Activated T-cell treated with anti-CD3 and anti-CD28 coated beads, Interleukin-2, amount 50 U/mL, for 48 hours (primary cell): ENCODE data around the gene AQP11.
"Not testable (repeated sequence)": the region's sequence is repeated elsewhere in the genome, so short reads cannot be mapped to it uniquely, and the experiment has no call there.

ENCODE experiments used
- DNase-seq, 2 experiments: peaks; one replicate each; pipeline ENCODE4 v3.0.0-alpha.2; 2020

Gene AQP11, protein sequence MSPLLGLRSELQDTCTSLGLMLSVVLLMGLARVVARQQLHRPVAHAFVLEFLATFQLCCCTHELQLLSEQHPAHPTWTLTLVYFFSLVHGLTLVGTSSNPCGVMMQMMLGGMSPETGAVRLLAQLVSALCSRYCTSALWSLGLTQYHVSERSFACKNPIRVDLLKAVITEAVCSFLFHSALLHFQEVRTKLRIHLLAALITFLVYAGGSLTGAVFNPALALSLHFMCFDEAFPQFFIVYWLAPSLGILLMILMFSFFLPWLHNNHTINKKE

DNA sequence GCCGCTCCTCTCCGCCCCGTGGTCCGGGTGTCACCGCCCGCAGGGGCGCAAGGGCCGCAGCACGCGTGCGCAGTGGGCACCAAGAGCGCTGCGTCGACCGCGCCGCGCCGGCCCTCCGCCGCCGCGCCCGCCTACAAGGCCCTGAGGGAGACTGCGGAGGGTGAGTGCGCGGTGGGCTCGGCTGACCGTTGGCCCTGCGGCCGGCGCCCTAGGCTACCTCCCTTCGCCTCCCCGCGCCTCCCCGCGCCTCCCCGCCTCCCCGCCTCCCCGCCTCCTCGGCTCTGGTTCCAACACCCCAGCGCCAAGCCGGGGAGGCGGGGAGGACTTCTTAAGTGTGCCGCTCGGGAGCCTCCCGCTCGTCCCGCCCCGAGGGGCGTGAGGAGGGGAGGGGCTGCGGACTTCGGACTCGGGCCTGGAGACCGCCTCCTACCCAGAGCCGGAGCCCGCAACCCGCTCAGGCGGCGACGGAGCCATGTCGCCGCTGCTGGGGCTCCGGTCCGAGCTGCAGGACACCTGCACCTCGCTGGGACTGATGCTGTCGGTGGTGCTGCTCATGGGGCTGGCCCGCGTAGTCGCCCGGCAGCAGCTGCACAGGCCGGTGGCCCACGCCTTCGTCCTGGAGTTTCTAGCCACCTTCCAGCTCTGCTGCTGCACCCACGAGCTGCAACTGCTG lies at the start of gene AQP11:
Gene AQP11, plus strand, starts transcription at position 433 of the 673 bp plus-strand sequence. Its CDS starts 40 bp downstream, at position 473.
- DNase-seq = peak; percentile 74 to 79

DNA sequence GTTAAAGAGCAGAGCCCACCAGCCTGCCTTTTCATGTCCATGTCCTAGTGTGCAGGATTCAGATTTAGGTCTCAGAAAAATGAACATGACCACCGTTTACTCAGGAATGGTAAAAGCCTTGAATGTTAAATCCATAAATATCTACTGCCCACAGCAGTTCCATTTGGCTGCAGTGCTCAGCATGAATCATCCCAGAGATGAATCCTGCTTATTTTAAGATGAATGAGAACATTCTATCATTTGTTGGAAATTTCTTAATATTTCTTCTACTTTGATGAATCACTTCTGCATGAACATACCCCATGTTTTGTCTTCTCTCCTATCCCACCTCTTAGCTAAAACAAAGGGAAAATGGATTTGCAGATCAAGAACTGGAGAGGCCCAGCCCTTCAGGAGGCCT lies 47.5 kb upstream of the AQP11 start:
- no peak for DNase-seq

DNA sequence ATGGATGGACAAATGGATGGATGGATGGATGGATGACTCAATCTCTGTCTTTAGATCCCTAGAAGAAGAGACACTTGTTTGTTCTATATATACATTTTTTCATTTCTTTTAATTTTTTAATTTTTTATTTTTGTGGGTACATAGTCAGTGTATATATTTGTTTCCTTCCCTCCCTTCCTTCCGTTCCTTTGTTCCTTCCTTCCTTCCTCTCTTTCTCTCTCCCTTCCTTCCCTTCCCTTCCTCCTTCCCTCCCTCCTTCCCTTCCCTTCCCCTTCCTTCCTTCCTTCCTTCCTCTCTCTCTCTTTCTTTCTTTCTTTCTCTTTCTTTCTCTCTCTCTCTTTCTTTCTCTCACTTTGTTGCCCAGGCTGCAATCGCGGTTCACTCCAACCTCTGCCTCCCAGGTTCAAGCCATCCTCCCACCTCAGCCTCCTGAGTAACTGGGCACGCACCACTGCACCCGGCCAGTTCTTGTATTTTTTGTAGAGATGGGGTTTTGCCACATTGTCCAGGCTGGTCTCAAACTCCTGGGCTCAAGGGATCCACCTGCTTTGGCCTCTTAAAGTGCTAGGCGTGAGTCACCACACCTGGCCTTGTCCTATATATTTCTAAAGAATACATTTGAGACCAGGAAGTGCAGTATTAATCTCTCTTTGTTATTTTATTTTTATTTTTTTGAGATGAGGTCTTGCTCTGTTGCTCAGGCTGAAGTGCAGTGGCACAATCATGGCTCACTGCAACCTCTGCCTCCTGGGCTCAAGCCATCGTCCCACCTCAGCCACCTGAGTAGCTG lies 42.5 kb upstream of the AQP11 start:
- no peak for DNase-seq

DNA sequence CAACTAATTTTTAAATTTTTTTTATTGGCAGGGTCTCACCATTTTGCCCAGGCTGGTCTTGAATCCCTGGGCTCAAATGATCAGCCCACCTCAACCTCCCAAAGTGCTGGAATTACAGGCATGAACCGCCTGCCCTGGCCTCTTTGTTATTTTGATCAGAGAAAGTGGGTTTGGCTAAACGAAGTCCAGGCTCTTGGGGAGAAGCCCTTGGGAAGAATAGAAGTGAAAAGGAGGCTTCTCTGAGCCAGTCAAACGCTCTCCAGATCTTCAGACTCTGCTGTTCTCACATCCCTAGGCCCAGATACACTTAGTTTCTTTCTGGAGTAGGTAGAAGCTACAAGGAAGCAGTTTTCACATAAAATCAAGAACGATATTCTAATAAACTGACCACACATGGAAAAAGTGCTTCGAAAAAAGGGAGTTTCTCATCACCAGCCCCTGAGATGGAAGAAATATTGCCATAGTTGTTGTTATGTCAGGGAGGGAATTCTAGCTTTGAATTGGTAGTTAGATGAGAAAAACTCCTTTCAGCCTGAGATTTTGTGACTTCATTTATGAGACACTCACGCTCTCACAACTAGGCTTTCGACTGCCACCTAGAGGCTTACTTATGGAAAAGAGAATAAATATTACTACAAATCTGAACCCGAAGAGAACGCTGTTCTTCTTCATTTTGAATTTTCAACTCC lies 41.7 kb upstream of the AQP11 start:
- DNase-seq = peak in 1 of 2 experiments; percentile 27

DNA sequence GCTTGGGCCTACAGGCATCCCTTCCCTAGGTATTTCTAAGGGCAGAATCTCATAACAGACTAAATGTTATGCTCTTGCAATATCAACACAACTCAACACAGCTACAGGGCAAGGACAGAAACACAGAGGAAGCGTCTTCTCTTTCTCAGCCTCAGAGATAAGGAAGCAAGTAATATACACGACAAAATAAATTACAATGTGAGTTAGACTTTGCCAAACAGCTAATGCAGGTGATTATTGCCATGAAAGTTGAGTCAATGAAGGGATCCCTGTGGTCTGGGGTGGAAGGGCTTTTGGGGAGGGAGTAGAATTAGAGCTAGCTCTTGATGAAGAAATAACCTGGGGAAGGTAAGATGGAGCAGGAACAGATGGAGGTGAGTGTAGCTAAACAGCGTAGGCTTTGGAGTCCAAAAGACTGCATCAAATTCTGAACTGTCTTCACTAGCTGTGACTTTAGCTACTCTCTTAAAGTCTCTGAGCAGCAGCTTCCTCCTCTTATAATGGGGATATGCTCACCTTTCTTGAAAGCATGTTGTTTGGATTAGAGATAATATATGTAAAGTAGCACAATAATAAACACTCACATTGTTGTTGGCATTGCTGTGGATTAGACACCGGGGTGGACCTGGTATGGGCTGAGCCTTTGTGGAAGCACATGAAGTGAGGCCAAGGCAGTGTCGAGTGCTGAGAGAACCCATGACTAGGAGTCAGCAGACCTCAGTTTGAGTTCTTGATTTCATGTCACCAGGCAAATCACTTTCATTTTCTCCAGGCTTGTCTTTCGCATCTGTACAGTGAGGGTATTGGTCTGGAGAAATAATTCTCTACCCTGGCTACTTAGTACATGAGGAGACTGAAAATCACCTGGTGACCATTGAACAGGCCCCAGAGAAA lies 41.0 kb upstream of the AQP11 start:
- DNase-seq = no peak

DNA sequence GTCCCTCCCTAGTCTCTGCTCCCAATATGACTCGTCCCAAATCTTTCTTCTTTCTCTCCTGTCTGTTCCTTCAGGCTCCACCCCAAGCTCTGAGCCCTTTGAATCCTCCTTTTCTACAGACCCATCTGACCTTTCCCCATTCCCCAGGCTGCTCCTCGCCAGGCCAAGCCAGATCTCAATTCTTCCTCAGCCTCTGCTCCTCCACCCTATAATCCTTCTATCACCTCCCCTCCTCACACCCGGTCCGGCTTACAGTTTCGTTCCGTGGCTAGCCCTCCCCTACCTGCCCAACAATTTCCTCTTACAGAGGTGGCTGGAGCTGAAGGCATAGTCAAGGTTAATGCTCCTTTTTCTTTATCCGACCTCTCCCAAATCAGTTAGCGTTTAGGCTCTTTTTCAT lies 38.3 kb upstream of the AQP11 start:
- DNase-seq = not testable (repeated sequence)

DNA sequence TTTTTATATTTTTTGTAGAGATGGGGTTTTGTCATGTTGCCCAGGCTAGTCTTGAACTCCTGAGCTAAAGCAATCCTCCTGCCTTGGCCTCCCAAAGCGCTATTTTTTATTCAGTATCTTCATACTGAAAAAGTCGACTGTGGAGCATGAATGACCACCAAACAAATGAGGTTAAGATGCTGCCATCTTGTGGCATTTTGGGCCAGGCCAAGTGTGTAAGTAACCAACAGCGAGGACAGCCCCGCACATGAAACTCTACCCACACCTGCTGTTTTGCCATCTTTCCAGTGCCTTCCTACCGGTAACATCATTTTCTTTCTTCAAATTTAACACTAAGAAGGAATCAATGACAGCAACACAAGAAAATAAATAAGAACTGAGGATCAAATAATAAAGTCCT lies 32.2 kb upstream of the AQP11 start:
- DNase-seq = no peak

DNA sequence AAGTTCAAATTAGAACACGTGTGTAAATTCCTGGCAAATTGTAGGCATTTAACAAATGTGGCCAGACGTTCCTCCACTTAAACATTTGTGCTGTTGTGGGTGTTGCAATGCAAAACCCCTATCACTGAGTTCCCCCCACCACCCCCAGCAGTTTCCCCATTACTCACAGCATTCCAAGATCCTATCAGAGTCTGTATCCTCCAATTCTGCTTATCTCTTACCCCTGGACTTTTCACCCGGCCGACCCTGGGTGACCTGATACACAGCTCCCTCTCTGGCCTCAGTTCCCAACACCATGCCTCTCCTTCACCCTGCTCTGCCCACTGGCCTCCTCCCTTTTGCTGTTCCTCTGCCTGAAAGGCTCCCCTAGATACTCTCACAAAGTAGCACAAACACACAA lies 31.4 kb upstream of the AQP11 start:
- DNase-seq = no peak

DNA sequence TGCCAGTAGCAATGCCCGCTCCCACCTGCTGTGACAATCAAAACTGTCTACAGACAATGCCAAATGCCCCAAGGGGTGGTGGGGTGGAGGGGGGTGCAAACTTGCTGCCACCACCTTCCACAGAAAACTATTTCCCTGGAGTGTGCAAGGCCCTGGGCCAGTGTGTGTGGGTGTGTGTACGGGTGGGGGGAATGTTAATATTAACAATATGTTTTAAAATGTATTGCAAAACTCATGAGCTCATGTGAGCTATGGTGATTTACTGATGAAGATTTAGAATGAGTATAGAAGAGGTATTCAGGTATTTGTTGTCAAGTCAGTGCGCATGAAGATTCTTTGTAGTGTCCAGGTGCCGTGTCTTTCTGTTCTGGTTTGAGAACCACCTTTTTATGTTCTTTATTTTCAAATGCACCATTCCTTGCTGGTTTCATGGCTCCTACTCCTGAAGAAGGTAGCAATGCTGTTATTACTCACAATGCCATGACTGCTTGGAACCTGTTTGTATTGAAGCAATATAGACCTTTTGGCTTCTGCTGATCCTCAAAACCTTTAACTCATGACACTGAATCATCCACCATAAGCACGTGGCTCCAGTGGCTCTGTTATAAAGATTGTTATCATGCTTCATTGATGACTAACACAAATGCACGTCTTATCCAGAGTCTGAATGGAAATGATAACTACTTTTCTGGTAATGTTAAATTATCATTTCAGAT lies 29.9 kb upstream of the AQP11 start:
- no peak for DNase-seq

DNA sequence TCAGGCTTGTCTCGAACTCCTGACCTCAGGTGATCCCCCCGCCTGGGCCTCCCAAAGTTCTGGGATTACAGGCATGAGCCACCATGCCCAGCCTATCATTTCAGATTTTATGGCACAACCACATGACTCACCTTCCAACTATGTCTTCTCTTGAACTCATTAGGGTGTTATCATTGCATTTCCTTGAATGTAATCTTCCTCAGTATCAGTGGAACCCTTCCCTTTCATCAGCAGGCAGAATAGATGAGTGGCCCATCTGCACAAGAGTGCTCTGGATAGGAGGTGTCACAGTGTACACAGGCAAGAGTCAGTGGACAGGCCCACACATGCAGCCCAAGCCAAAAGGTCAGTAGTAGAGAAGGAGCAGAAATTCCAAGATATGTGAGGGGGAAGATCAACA lies 29.1 kb upstream of the AQP11 start:
- DNase-seq = no peak

DNA sequence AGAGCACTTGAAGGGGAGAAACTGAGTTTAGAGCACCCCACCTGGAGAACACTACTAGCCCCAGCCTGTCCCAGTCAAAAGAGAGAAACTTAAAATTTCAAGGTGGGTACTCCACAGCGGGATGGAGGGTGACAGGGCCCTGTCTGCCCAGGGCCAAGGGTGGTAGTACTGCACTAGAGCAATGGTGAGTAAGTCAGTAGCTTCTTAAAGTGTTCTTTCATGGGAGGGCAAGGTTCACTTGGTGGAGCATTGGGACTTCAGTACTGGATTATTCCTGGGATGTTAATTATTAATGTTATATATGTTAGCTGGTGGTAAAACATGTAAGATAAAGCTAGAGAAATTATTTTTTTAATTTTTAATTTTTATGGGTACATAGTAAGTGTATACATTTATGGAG lies 28.5 kb upstream of the AQP11 start:
- no peak for DNase-seq

DNA sequence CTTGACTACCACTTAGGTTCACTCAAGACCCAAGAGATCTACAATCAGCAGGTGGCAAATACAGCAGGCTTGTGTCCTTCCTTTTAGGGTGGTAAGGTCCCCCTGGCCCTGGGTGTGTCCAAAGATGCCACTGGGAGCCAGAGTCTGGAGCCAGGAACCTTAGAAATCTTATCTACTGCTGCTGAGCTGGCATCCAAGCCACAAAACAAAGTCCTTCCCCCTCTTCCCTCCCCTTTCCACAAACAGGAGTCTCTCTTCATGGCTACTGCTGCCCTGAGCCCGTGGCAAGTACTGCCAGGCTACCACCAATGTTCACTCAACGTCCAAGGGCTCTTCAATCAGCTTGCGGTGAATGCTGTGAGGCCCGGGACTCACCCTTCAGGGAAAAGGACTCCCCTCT lies 21.4 kb upstream of the AQP11 start:
- no peak for DNase-seq

DNA sequence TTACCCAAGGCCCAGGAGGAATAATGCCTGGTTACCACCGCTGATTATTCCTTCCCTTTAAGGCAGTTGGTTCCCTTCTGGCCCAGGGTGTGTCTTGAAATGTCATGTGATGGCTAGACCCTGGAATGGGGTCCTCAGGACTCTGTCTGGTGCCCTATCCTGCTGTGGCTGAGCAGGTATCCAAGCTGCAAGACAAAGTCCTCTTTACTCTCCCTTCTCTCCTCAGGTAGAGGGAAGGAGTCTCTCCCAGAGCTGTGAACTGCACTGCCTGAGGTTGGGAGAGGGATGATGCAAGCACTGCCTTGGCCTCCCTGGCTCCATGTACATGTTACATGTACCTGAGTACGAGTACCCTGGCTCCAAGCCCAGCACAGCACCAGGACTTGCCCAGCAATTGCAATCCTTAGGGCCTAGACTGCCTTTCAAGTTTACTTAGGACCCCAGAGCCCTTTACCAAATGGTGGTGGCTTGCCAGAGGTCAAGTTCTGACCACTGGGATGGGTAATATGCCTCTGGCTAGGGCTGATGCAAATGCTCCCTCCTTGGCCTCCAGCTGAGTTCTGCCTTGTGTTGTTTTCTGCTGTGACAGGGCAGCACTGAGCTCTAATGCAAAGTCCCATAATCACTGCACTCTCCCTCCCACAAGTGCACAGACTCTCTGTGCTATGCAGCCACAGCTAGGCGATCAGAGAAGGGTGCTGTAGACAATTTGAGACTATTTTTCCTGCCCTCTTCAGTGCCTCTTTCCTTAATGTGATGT lies 20.7 kb upstream of the AQP11 start:
- no peak for DNase-seq

DNA sequence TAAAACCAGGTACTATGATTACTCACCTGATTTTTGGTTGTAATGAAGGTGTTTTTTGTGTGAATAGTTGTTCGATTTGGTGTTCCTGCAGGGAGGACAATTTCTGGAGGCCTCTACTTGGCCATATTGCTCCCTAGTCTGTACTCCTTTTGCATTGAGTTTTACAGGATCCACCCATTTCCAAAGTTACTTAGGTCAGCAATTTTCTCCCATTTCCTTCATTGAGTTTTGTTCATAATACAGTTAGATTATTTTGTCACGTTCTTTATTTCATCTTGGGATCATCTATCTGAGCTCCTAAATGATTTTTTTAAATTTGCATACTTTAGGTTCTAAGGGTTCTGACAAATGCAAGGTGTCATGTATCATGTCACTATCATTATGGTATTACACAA lies 20.1 kb upstream of the AQP11 start:
- no peak for DNase-seq

DNA sequence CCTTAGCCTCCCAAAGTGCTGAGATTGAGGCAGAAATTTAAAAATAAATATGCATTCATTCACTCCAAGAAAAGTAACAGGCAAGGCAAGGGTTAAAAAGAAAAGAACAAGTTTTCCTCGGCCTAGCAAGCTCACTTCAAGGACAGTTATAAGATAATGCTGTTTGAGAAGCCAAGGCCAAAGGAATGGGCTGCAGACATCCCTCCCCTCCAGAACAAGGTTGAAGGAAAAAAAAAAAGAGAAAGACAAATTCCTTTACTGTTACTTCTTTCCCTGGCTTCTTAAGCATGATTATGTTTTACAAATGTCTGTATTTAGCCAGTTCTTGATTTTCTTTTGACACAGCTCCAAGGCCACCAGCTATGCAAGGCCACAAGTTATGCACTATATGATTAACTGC lies 18.9 kb upstream of the AQP11 start:
- not testable (repeated sequence) for DNase-seq

DNA sequence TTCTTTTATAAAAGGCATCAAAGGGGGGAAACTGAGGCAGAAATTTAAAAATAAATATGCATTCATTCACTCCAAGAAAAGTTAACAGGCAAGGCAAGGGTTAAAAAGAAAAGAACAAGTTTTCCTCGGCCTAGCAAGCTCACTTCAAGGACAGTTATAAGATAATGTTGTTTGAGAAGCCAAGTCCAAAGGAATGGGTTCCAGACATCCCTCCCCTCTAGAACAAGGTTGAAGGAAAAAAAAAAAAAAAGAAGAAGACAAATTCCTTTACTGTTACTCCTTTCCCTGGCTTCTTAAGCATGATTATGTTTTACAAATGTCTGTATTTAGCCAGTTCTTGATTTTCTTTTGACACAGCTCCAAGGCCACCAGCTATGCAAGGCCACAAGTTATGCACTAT lies 14.3 kb upstream of the AQP11 start:
- not testable (repeated sequence) for DNase-seq

DNA sequence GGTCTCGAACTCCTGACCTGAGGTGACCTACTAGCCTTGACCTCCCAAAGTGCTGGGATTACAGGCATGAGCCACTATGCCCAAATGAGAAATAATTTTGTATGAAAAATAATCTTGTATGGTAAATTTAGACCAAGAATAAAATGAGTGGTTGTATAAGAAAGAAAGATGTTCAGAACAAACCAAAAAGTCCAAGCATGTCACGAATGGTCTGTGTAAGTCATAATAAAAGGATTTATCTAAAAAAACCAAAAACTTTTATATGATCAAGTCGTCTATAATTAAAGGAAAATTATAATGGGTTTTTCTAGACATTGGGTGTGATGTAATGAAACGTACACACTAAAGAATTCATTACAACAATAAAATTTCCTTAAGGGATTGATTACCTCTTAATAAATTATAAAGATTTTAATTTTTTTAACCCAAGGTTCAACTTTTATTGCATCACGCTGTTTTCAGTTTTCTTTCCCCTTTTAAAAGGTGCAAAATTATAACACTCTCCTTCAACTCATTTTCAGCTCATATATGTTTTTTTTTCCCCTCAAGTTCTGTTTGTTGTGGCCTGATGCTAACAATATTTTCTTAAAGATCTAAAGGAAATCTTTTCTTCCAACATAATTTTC lies 8.9 kb upstream of the AQP11 start:
- no peak for DNase-seq

DNA sequence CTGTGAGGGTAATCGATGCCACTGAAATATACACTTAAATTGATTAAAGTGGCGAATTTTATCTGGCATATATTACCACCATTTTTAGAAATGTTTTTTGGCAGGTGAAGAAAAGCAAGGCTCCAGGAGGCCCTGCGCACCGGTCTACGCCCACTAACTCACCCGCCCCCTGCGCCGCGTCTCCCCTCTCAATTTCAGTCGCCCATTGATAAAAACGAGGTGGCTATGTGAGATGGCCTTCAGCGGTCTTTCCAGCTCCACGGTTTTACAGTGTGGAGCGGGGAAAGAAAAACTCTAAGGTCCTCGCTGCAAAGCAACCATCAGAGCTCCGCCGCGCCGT lies 602 bp upstream of the AQP11 start:
- no peak for DNase-seq

DNA sequence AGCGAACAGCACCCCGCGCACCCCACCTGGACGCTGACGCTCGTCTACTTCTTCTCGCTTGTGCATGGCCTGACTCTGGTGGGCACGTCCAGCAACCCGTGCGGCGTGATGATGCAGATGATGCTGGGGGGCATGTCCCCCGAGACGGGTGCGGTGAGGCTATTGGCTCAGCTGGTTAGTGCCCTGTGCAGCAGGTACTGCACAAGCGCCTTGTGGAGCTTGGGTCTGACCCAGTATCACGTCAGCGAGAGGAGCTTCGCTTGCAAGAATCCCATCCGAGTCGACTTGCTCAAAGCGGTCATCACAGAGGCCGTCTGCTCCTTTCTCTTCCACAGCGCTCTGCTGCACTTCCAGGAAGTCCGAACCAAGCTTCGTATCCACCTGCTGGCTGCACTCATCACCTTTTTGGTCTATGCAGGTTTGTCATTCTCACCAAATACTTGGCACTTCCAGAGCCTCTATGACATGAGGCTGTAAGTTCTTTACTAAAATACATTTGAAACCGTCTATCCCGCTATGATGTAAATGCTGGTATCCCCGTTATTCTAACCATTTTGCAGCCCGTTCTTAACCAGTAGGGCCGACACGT lies 535 bp downstream of the AQP11 start:
- DNase-seq = peak in 1 of 2 experiments; percentile 37

DNA sequence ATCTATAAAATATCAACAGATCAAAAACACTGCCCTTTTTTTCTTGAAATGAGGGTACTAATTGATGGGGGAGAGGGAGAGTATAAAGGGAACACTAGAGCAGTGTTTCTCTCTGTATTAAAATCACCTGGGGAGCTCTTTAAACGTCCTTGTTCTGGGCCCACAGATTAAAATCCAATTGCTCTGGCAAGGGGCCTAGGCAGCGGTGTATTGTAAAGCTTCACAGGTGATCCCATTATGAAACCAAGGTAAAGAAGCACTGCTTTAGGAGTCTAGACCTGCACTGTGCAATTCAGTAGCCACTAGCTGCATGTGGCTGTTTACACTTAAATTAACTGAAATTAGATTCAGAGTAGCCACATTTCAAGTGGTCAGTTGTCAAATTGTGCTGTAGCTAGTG lies 3.0 kb downstream of the AQP11 start:
- DNase-seq = no peak
